Hematopoietic multipotent progenitor cell (in vitro differentiated cells): Measurements from ENCODE around the gene ZBTB37. TPM values are rescaled to one million over a fixed set of nuclear protein-coding genes. Genes with fewer than 3 reads are reported as not detected.
"Not testable (repeated sequence)": the region's sequence is repeated elsewhere in the genome, so short reads cannot be mapped to it uniquely, and the experiment has no call there.

Experiments
- DNase-seq, 3 donors: peaks; one replicate each; pipeline ENCODE4 v3.0.0-alpha.2; 2011 to 2015; ENCODE audit warnings: low read depth in 2 of 3, low spot score in 2 of 3
- total RNA-seq: library from RNA; depleted of rRNA; stranded (reverse); fragments of >200 nt; gene quantifications from one replicate; pipeline ENCODE4 v1.2.3, GENCODE V29; 2012

ZBTB37 gene, protein sequence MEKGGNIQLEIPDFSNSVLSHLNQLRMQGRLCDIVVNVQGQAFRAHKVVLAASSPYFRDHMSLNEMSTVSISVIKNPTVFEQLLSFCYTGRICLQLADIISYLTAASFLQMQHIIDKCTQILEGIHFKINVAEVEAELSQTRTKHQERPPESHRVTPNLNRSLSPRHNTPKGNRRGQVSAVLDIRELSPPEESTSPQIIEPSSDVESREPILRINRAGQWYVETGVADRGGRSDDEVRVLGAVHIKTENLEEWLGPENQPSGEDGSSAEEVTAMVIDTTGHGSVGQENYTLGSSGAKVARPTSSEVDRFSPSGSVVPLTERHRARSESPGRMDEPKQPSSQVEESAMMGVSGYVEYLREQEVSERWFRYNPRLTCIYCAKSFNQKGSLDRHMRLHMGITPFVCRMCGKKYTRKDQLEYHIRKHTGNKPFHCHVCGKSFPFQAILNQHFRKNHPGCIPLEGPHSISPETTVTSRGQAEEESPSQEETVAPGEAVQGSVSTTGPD
- 6.5 TPM for total RNA-seq

DNA sequence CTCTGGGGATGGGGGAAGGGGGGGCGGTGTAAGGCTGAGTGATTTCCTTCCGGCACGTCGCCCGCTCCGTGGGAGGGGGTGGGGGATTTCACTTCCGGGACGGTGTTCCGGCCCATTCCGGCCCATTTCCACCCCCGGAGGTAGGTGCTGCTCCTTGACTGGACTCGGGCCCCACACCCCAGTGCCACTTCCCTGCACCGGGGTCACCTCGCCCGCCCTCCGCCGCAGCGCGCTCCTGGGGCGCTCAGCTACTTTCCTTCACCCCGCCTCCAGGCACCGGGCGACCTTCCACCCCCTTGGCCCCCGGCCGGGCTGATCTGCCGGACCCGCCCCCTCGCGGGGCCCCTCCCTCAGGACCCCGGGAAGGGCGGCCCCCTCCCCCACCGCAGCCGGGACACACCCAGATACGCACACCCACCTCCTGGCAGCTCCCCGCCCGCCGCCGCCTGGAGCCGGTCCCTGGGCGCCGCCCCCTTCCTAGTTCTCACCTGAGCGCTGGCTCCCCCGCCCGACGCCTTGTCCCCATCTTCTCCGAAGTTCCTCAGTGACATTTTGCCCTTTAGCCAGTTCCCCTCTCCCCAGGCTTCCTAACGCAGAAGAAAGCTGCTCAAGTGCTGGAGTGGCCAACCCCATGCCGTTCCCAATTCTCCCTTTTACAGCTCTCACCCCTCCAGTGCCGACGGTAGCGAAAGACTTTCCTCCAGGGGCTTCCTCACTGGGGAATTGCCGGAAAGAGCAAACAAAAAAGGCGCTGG lies at the start of gene ZBTB37:
Gene ZBTB37 (plus strand): TSS at position 115 of the 755 bp plus-strand sequence. CDS start 1,846 bp downstream, outside the sequence.
- peak in 1 of 3 donors; percentile 87 for DNase-seq

DNA sequence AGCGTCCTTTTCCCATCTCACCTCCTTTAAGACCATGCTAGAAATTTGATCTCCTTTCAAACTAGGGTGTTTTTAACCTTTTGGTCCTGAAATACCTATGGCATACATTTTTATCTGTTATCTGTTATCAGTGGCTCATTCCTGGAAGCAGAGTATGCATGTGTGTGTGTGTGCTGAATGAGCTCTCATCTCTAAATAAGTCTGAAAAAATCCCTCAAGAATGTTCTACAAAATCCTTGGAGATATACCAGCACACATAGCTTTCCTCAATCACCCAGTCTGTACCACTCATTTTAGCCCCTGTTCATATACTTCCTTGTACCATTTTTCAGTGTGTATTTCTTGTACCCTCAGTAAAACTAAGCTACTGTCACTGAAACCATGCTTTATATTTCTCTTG lies 49.7 kb upstream of the ZBTB37 start:
- no peak for DNase-seq

DNA sequence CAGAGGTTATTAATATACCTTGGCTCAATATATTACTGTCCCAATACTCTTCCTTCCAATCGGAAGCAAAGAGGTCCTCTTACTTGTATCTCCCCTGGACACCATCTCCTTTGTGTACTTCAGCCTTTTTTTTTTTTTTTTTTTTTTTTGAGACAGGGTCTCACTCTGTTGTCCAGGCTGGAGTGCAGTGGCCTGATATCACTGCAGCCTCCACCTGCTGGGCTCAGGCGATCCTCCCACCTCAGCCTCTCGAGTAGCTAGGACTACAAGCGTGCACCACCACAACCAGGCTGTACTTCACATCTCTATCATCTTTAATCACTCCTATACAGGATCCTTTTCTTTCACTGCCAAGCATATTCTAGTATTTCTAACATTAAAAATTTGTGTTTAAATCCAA lies 46.5 kb upstream of the ZBTB37 start:
- no peak for DNase-seq

DNA sequence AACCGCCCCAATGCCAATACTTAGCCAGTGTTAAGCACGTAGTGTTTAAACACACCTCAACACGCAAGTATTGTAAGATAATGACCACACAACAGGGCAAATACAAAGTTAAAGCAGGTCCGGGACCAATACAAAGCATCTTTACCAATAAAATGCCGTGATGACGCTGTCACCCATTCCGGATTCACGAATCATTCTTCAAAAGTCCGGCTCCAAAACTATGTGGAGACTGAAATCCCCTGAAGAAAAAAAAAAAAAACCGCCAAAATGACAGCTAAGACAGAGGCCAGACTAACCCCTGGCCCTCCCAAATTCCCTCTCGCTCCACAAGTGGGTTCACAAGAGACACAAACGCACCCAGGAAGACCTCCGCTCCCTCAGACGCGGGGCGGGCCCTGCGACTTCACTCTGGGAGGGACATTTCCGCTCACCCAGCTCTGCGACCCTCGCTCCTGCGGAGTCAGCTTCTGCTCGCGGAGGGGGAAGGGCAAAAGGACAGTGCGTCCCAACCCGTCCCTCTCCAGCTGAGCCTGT lies 44.3 kb upstream of the ZBTB37 start:
- DNase-seq, result peak in 1 of 3 donors; percentile 3

DNA sequence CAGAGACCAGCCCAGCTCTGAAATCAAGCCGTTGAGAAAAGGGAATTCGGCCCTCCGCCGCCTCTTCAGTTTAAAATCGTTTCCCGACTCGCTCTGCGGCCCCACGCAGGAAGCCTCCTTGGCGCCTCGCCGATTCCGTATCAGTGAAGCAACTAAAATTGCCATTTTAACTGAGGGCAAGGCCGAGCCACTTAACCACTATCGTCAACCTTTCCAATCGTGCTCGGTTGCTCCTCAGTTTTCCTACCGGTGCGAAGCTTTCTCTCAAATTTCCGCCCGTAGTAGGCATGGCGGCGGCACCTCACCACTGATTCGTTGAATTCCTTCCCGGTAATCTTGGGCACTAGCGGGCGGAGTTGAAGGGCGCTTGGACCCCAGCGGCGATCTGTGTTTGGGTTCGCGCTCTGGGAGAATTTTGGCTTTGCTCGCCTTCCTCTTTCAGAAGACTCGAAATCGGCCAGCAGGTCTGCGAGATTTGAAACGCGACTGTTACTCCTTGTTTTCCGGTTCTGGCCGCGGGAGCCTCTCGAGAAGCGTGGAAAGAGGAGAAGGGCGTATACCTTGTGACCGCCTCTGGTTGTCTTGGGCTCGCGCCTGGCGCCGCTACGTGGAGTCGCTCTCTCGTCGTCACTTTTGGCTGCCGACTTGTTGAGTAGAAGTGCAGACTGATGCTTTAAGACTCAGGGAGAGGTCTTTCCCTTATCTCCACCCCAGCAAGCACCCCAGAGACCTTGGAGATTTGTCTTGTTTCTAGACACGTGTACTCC lies 43.7 kb upstream of the ZBTB37 start, which contains the start of the genes CENPL and DARS2:
Gene CENPL (minus strand): TSS at position 569 of the 767 bp plus-strand sequence. CDS start 13,584 bp downstream, outside the sequence.
Gene DARS2 (plus strand): TSS at position 359 of the 767 bp plus-strand sequence. CDS start 557 bp downstream, outside the sequence.
- peak; percentile 78 to 99 (median 96) for DNase-seq

DNA sequence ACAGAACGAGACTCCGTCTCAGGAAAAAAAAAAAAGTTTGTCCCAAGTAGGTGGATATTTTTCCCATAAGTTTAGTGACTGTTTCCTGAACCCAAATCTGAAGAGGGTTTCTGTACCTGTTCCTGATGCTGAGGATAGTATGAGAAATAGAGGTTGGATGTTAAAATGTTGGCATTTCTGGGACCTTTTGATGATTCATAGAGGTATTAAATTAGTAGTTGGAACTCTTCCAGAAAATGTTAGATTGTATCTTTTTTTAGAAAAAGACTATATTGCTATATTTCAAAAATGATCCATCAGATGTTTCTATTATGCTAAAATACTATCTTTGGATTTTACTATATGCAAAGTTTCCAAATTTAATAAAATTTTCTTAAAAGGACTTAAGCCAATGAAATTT lies 40.6 kb upstream of the ZBTB37 start:
- no peak for DNase-seq

DNA sequence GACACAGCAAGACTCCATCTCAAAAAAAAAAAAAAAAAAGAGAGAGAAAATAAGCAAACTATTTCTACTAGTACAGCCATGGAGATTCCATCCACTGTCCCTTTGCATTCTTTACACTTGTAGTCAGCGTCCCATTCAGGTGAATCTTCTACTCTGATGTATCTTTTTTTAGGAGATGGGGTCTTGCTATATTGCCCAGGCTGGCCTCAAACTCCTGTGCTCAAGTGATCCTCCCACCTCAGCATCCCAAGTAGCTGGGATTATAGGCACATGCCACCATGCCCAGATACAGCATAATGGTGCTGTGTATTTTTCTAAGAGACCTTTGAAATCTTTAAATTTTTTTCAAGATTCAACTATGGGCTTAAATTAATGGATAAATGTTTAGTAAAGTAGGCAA lies 35.4 kb upstream of the ZBTB37 start:
- no peak for DNase-seq

DNA sequence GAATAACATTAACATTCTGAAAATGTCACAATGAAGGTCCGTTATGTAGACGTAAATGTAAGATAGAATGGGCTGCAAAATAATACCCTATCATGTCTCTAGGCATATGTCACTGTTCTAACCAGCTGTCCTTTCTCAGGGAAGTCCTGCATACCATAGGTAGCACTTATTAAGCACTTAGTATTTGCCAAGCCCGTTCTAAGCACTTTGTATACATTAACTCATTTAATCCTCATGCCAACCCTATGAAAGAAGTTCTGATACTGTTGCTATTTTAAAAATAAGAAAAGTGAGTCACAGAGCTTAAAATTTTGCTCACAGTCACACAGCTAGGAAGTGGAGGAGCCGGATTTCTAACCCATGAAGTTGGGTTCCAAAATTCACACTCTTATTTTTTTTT lies 16.1 kb upstream of the ZBTB37 start:
- no peak for DNase-seq

DNA sequence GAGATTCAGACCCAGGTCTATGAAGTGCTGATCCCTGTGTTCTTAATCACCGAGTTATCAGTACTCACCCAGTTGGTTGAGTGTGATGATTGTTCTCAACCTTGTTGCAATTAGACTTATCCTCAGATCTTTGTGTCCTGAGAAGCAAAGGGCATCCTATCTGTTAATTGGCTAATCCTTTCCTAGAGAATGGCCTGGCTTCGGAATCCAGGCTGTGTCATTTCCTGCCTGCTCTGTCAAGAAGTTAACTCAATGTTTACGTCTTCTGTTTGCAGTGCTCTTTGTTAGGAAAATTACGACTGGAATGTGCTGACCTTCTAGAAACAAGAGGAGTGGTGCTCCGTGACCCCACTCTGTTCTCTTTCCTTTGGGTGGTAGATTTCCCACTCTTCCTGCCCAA lies 15.1 kb upstream of the ZBTB37 start:
- no peak for DNase-seq

DNA sequence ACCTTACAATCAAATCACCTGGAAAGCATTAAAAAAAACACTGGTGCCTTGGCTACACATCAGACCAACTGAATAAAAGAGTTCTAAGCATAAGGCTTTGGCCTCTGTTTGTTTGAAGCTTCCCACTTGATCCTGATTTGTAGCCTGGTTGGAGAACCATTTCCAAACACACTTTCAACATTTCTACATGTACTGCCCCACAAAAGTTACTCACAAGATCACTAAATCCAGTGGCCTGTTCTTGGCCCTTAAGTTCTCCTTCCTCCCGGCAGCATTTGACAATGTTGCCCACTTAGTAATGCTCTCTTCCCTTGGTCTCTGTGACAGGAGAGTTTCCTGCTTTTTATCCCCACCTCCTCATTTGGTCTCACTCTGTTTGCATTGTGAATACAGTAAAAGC lies 12.2 kb upstream of the ZBTB37 start:
- DNase-seq, result no peak

DNA sequence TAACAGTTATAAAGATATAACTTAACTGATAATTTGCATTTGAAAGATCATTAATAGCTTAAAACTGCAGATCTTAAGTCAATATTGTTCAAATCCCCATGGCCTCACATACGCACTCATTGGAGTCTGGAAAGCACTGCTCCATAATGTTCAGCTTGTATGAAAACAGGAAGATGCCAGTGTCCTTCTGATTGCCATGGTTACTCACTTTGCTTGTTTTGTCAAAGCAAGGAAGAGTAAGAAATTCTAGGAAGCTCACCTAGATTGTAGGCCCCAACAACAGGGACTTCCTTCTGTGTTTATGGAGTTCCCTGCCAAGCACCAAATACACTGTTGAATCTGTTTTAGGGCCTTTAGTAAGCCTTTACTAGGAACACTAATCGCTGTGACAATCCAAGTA lies 11.3 kb upstream of the ZBTB37 start:
- DNase-seq, result no peak

DNA sequence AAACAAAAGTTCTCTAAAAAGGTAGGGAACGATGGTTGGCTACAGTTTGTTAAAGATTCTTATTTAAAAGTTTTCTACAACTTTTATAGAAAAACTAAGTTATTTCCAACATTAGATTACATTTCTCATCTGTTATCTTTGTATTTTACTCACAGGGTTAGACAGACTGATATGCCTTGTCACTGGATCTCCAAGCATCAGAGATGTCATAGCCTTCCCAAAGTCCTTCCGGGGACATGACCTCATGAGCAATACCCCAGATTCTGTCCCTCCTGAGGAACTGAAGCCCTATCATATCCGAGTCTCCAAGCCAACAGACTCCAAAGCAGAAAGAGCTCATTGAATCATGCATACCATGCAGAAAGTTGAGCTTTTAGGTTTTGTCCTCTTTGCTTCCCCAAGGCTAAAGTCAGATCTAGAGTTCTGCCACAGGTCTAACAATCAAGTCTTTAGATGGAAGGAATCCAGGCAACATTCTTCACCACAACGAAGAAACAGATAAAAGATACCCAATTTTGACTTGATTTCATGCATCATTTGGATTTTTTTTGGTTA lies 10.7 kb upstream of the ZBTB37 start:
- no peak for DNase-seq

DNA sequence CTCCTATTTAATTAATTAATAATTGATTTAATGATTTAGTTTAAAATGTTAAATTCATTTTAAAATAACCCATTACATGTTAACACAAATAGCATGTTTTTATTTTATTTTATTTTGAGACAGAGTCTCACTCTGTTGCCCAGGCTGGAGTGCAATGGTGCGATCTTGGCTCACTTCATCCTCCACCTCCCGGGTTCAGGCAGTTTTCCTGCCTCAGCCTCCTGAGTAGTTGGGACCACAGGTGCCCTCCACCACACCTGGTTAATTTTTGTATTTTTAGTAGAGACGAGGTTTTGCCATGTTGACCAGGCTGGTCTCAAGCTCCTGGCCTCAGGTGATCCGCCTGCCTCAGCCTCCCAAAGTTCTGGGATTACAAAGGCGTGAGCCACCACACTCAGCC lies 8.6 kb upstream of the ZBTB37 start:
- DNase-seq, result not testable (repeated sequence)

DNA sequence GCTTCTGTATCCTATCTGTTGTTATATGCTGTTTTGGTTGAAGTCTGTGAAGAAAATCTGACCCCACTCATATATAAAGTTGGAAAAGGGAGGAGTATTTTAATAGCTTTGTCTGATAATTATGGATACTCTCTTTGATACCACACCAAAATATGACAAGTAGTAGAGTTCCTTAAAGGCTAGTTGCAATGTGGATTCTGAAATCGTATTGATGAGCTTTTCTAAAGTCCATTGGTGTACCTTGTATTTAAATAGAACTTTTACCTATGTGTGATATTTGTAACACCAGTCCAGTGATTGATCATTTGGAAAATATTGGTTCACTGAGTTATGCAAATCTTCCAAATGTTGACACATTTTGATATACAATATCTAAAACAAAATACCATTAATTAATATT lies 8.1 kb upstream of the ZBTB37 start:
- no peak for DNase-seq

DNA sequence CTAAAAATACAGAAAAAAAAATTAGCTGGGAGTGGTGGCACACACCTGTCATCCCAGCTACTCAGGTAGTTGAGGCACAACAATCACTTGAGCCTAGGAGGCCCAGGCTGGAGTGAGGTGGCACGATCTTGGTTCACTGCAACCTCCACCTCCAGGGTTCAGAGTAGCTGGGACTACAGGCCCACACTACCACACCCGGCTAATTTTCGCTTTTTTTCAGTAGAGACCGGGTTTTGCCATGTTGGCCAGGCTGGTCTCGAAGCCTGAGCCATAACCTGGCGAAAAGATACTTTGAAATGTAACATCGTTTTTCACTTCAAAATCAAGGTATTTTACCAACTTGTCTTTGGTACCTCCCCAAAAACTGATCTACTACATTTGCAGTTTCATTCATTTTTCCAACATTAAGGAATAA lies 6.4 kb upstream of the ZBTB37 start:
- no peak for DNase-seq

DNA sequence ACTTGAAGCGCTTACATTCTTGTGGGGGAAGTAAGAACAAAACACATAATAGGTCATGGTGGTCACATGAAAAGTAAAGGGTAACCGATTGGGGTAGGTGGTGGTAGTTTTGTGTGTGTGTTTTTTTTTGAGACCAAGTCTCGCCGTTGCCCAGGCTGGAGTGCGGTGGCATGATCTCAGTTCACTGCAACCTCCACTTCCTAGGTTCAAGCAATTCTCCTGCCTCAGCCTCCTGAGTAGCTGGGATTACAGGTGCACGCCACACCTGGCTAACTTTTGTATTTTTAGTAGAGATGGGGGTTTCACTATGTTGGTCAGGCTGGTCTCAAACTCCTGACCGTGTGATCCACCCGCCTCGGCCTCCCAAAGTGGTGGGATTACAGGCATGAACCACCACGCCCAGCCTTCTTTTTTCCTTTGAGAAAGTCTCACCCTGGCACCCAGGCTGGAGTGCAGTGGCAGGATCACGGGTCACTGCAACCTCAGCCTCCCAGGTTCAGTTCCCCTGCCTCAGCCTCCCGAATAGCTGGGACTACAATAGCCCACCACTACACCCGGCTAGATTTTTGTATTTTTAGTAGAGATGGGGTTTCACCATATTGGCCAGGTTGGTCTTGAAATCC lies 5.9 kb upstream of the ZBTB37 start:
- not testable (repeated sequence) for DNase-seq

DNA sequence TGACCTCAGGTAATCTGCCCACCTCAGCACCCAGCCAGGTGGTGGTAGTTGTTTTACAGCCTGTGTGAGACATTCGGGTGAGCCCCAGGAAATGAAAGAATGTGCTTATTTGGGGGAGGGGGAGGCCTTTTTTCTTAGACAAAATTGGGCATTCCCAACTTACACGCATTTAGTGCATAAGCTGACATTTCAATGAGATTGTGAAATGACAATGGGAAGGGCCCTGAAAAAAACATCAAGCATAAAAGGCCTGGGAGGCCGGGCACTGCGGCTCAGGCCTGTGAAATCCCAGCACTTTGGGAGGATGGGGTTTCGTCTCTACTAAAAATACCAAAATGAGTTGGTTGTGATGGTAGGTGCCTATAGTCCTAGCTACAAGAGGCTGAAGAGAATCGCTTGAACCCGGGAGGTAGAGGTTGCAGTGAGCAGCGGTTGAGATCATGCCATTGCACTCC lies 5.4 kb upstream of the ZBTB37 start:
- no peak for DNase-seq

DNA sequence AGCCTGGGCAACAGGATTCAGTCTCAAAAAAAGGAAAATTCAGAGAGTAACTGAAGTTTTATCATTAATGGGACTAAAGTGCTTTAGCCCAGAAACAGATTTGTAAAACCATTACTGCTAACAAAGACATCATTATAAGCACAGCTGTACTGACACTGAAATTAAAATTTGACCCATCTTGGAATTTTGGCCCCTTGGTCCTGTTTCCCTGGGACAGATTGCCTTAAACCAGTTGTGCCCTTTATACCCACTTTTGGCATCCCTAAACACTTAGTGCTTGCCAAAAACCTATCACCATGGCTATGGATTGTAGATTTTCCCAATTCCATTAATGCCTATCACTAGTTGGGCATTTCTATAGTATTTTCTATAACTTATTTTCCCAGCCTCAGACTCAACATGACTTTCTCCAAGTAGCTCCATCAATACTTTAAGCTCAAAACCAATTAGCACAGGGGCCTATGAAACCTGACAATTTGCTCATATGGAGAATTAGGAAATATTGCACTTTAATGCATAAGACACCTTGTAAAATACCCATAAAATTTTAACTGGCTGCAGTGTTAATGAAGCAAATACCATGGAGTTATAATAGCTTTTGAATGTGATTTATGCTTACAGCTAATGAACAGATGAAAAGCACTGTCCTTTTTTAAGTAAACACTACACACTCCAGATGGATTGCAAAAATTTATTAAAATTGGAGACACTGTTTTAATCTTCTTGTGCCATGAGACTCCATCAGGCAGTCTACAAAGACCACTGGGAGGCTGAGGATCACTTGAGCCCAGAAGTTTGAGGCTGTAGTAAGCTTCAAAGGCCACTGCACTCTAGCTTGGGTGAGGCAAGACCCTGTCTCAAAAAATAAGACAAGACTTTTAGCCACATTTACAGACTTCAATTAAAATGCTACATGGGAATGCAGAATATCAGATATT lies 4.7 kb upstream of the ZBTB37 start:
- no peak for DNase-seq
